GM10266 (cell line): Measurements from ENCODE around the gene ARHGAP33.
"Not testable (repeated sequence)": the region's sequence is repeated elsewhere in the genome, so short reads cannot be mapped to it uniquely, and the experiment has no call there.

Experiments used
- DNase-seq: peaks from one replicate; pipeline ENCODE4 v3.0.0; 2012; ENCODE audit errors: extremely low spot score
- CTCF ChIP-seq: IDR thresholded peaks from 2 replicates; pipeline ENCODE4 v1.5.1; 2012; ENCODE audit warnings: mild to moderate bottlenecking, low read depth; ENCODE audit not compliant: control insufficient read depth, insufficient read depth; ENCODE audit errors: missing control alignments

The ARHGAP33 gene

DNA sequence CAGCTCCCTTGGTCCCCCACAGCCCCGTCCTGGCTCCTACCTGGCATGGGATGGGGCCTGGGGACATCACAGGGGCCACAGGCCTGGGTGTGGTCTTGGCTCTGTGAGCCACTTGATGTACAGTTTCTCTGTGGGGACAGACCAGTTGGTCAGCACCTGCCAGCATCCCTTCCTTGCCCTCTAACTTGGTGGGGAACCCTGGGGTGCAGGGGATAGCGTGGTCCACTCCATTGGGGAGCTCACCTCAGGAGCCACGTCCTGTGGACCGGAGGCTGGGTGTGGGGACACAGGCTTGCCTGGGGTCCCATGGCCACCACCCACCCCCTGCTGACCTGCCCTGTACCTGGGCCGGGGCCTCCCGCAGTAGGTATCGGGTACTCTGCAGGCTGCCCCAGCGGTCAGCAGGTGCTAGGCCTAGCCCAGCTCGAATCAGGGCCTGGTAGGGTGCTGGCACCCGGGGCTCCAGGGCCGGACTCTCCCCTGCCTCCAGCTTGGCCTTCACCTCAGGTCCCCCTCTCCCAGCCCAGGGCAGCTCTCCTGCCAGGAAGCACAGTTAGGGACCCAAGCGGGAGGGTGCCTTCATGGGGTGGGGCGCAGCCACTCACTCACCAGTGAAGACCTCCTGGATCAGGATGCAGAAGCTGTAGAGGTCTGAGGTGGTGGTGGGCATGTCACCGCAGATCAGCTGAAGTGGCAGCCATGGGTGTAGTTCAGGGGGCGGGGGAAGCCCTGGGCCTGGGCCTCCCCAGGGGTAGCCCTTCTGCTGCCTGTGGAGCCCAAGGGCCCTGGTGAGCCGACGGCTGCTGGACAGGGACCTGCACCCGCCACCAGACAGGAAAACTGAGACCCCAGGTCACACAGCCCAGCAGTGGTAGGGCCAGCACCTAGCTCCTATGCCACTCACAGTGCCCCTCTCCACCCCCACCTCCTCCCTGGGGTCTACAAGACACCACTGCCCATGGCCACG, 14.9 kb downstream of the ARHGAP33 start:
- TF ChIP-seq CTCF = no peak
- no peak for DNase-seq

GRCh38 chr19:35790981-35791813, 15.8 kb downstream of the ARHGAP33 start:
- peak; percentile 41 for TF ChIP-seq CTCF
- DNase-seq = no peak

DNA sequence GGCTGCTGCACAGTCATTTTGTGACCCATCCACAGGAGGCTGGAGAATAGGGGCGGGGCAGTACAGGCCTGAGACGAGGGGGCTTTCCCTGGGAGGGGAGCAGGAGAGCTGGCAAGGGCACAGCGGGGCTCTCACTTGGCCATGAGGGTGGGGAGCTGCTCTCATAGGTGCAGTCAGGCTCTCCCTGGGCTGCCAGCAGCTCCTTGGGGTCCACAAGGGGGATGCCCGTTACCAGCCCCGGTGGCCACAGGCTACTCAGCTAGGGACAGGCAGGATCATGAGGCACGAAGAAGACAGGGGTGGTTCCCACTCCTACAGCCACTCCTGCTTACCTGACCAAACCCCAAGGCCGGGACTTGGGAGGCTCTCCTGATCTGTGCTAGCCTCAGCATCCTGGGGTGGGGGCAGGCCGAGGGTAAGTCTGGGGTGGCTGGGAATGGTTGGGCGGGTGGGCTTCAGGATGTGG, 16.5 kb downstream of the ARHGAP33 start:
- no peak for TF ChIP-seq CTCF

DNA sequence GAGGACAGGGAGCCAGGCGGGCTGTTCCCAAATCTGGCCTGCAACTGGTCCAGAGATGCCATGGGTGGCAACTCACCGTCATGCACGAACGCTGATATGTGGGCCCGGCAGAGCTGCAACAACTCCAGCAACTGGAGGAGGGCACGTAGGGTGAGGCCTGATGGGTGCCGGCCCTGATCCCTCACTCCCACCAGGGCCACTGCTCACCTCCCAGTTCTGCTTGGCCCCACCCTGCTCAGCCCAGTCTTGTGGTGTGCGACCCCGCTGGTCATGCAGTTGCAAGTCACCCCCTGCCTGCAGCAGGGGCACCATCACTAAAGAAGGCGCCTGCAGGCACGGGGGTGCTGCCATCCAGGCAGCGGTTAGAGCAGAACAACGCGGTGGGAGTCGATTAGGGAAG, 16.9 kb downstream of the ARHGAP33 start:
- TF ChIP-seq CTCF = no peak
- DNase-seq = no peak

More for the DNA sequence above, 16.5 kb downstream of the ARHGAP33 start:
- no peak for DNase-seq

GRCh38 chr19:35792888-35793287, 17.5 kb downstream of the ARHGAP33 start:
- no peak for TF ChIP-seq CTCF
- DNase-seq = no peak

- no peak for TF ChIP-seq CTCF
- DNase-seq = no peak
Observed at GRCh38 chr19:35793381-35794165, 18.2 kb downstream of the ARHGAP33 start.

DNA sequence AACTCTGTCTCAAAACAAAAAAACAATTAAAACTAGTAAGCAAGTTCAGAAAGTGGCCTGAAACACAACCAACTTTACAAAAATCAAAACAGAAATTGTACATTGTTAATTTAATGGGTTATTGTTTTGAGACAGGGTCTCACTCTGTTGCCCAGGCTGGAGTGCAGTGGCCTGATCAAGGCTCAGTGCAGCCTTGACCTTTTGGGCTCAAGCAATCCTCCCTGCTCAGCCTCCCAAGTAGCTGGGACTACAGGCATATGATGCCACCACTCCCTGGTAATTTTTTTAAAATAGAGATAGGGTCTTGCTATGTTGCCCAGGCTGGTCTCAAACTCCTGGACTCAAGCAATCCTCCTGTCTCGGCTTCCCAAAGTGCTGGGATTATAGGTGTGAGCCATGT, 20.2 kb downstream of the ARHGAP33 start:
- not testable (repeated sequence) for DNase-seq
